H1 (cell line): ENCODE measurements around the gene FTL.

ENCODE experiments used
- CHD2 ChIP-seq: IDR thresholded peaks from 2 replicates; pipeline ENCODE4 v1.6.1; 2012; ENCODE audit warnings: low read length, improper control_type of control experiment
- JUN ChIP-seq: IDR thresholded peaks from 2 replicates; pipeline ENCODE4 v1.6.1; 2011; ENCODE audit warnings: low read depth, mild to moderate bottlenecking, improper control_type of control experiment, low read length
- POLR2AphosphoS5 ChIP-seq: IDR thresholded peaks from 2 replicates; pipeline ENCODE4 v1.6.1; 2011; ENCODE audit warnings: low read depth, low read length
- SUZ12 ChIP-seq: fragments of 200-600 bp; sonication (generic); IDR thresholded peaks from 2 replicates; pipeline ENCODE4 v1.6.1; 2012; ENCODE audit warnings: mild to moderate bottlenecking, inconsistent platforms, low read length, moderate library complexity, mixed read lengths
- TAF7 ChIP-seq: optimal IDR thresholded peaks from 2 replicates; pipeline ENCODE3; 2011; ENCODE audit warnings: low read depth, mild to moderate bottlenecking, inconsistent platforms, low read length, moderate library complexity, borderline replicate concordance
- ZNF274 ChIP-seq: IDR thresholded peaks from 2 replicates; pipeline ENCODE4 v1.7.0; 2012; ENCODE audit warnings: low read length, borderline replicate concordance; ENCODE audit errors: extremely low read depth
- TF ChIP-seq, protein P1 (sequence below): fragments of 300-600 bp; sonication (generic); IDR thresholded peaks from 2 replicates; pipeline ENCODE4 v1.7.1; 2012; ENCODE audit warnings: low read length, moderate library complexity, mild to moderate bottlenecking, inconsistent platforms; ENCODE audit not compliant: insufficient replicate concordance
- TF ChIP-seq, protein P2 (sequence below), 3 experiments: IDR thresholded peaks; 1 replicate in 2 of 3; 2 replicates in 1 of 3; pipeline versions ENCODE4 v1.5.1 to v1.6.1; 2011; ENCODE audit warnings: low read length in 3 of 3, mild to moderate bottlenecking in 3 of 3, inconsistent platforms in 2 of 3, low read depth in 1 of 3, moderate library complexity in 1 of 3; ENCODE audit not compliant: insufficient read depth in 1 of 3; ENCODE audit errors: control extremely low read depth in 1 of 3
- TF ChIP-seq, protein P3 (sequence below): IDR thresholded peaks from 2 replicates; pipeline ENCODE4 v1.6.1; 2011; ENCODE audit warnings: low read length, improper control_type of control experiment

DNA sequence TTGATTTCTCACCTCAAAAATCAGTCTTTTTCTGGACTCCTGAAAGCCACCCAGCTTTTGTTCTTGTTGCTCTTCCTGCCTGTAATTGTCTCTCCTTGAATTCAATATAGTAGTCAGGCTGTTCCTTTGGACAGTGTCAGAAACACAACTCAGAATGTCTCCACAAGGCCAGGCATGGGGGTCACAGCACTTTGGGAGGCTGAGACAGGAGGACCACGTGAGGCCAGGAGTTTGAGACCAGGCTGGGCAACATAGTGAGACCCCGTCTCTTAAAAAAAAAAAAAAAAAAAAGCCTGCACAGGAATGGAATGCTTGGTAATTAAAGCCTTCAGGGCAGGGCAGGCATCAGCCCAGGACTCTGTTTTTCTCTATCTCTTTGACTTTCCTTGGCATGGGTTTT, 19.3 kb upstream of the FTL start:
- TF ChIP-seq JUN, result no peak
- no peak for TF ChIP-seq ZNF274
- TF ChIP-seq, protein P1, sequence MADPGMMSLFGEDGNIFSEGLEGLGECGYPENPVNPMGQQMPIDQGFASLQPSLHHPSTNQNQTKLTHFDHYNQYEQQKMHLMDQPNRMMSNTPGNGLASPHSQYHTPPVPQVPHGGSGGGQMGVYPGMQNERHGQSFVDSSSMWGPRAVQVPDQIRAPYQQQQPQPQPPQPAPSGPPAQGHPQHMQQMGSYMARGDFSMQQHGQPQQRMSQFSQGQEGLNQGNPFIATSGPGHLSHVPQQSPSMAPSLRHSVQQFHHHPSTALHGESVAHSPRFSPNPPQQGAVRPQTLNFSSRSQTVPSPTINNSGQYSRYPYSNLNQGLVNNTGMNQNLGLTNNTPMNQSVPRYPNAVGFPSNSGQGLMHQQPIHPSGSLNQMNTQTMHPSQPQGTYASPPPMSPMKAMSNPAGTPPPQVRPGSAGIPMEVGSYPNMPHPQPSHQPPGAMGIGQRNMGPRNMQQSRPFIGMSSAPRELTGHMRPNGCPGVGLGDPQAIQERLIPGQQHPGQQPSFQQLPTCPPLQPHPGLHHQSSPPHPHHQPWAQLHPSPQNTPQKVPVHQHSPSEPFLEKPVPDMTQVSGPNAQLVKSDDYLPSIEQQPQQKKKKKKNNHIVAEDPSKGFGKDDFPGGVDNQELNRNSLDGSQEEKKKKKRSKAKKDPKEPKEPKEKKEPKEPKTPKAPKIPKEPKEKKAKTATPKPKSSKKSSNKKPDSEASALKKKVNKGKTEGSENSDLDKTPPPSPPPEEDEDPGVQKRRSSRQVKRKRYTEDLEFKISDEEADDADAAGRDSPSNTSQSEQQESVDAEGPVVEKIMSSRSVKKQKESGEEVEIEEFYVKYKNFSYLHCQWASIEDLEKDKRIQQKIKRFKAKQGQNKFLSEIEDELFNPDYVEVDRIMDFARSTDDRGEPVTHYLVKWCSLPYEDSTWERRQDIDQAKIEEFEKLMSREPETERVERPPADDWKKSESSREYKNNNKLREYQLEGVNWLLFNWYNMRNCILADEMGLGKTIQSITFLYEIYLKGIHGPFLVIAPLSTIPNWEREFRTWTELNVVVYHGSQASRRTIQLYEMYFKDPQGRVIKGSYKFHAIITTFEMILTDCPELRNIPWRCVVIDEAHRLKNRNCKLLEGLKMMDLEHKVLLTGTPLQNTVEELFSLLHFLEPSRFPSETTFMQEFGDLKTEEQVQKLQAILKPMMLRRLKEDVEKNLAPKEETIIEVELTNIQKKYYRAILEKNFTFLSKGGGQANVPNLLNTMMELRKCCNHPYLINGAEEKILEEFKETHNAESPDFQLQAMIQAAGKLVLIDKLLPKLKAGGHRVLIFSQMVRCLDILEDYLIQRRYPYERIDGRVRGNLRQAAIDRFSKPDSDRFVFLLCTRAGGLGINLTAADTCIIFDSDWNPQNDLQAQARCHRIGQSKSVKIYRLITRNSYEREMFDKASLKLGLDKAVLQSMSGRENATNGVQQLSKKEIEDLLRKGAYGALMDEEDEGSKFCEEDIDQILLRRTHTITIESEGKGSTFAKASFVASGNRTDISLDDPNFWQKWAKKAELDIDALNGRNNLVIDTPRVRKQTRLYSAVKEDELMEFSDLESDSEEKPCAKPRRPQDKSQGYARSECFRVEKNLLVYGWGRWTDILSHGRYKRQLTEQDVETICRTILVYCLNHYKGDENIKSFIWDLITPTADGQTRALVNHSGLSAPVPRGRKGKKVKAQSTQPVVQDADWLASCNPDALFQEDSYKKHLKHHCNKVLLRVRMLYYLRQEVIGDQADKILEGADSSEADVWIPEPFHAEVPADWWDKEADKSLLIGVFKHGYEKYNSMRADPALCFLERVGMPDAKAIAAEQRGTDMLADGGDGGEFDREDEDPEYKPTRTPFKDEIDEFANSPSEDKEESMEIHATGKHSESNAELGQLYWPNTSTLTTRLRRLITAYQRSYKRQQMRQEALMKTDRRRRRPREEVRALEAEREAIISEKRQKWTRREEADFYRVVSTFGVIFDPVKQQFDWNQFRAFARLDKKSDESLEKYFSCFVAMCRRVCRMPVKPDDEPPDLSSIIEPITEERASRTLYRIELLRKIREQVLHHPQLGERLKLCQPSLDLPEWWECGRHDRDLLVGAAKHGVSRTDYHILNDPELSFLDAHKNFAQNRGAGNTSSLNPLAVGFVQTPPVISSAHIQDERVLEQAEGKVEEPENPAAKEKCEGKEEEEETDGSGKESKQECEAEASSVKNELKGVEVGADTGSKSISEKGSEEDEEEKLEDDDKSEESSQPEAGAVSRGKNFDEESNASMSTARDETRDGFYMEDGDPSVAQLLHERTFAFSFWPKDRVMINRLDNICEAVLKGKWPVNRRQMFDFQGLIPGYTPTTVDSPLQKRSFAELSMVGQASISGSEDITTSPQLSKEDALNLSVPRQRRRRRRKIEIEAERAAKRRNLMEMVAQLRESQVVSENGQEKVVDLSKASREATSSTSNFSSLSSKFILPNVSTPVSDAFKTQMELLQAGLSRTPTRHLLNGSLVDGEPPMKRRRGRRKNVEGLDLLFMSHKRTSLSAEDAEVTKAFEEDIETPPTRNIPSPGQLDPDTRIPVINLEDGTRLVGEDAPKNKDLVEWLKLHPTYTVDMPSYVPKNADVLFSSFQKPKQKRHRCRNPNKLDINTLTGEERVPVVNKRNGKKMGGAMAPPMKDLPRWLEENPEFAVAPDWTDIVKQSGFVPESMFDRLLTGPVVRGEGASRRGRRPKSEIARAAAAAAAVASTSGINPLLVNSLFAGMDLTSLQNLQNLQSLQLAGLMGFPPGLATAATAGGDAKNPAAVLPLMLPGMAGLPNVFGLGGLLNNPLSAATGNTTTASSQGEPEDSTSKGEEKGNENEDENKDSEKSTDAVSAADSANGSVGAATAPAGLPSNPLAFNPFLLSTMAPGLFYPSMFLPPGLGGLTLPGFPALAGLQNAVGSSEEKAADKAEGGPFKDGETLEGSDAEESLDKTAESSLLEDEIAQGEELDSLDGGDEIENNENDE, result no peak
- TF ChIP-seq, protein P2, sequence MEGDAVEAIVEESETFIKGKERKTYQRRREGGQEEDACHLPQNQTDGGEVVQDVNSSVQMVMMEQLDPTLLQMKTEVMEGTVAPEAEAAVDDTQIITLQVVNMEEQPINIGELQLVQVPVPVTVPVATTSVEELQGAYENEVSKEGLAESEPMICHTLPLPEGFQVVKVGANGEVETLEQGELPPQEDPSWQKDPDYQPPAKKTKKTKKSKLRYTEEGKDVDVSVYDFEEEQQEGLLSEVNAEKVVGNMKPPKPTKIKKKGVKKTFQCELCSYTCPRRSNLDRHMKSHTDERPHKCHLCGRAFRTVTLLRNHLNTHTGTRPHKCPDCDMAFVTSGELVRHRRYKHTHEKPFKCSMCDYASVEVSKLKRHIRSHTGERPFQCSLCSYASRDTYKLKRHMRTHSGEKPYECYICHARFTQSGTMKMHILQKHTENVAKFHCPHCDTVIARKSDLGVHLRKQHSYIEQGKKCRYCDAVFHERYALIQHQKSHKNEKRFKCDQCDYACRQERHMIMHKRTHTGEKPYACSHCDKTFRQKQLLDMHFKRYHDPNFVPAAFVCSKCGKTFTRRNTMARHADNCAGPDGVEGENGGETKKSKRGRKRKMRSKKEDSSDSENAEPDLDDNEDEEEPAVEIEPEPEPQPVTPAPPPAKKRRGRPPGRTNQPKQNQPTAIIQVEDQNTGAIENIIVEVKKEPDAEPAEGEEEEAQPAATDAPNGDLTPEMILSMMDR (IDR thresholded peaks at IDR 0.05; ENCODE audit: control extremely low read depth in 1 of 3, insufficient read depth in 1 of 3, low read depth in 1 of 3, low read length in 3 of 3), result no peak
- TF ChIP-seq SUZ12, result no peak
- TF ChIP-seq POLR2AphosphoS5, result no peak
- TF ChIP-seq CHD2, result no peak
- TF ChIP-seq, protein P3, sequence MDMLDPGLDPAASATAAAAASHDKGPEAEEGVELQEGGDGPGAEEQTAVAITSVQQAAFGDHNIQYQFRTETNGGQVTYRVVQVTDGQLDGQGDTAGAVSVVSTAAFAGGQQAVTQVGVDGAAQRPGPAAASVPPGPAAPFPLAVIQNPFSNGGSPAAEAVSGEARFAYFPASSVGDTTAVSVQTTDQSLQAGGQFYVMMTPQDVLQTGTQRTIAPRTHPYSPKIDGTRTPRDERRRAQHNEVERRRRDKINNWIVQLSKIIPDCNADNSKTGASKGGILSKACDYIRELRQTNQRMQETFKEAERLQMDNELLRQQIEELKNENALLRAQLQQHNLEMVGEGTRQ, result no peak
- no peak for TF ChIP-seq TAF7
